ENCODE data around the gene HIP1. TPM values are rescaled to one million over a fixed set of nuclear protein-coding genes. Genes with fewer than 3 reads are reported as not detected.

Gene HIP1
- total and polyA plus RNA-seq, 4 donors = 10.2 to 51.2 (median 28.6) TPM

GRCh38 chr7:75654855-75655254, 83.9 kb downstream of the HIP1 start:
- Histone ChIP-seq H3K27me3 (ENCODE audit: control insufficient read depth in 3 of 3, insufficient read depth in 3 of 3, low read length in 2 of 3) (no peaks in the 10 kb centered on the region), H3K27ac (ENCODE audit: low read depth in 1 of 2, low read length in 1 of 2) (no peak overlapping the region), H3K36me3 (ENCODE audit: control insufficient read depth in 4 of 4, insufficient read depth in 4 of 4, low read length in 4 of 4) (peaks cover 0 to 2% (median 0%) of the 10 kb centered on the region in 4 donors), H3K4me3 (no peak overlapping the region), H3K9me3 (ENCODE audit: control insufficient read depth in 4 of 4, insufficient read depth in 3 of 4, low read length in 3 of 4) (no peaks in the 10 kb centered on the region), H3K9ac (ENCODE audit: insufficient read depth in 1 of 2, low read length in 2 of 2) (no peak overlapping the region), H3K4me1 (ENCODE audit: control insufficient read depth in 5 of 5, insufficient read depth in 5 of 5, low read length in 5 of 5) (peaks cover 0 to 15% (median 0%) of the 10 kb centered on the region in 5 donors)
- DNase-seq (no peak), ATAC-seq (ENCODE audit: insufficient read depth, low FRiP score) (no peak)
- TF ChIP-seq CTCF (IDR thresholded peaks at IDR 0.05; ENCODE audit: control extremely low read depth, extremely low read depth) = no peak
- 75 to 92% methylated on average over 4 of the region's 4 CpGs for WGBS, 2 donors

- TF ChIP-seq CTCF (IDR thresholded peaks at IDR 0.05; ENCODE audit: control extremely low read depth, extremely low read depth) = no peak
Measured at GRCh38 chr7:75653651-75654050, 85.1 kb downstream of the HIP1 start.

GRCh38 chr7:75652788-75653187, 86.0 kb downstream of the HIP1 start:
- ATAC-seq (ENCODE audit: insufficient read depth, low FRiP score) (no peak), DNase-seq (no peak)
- Histone ChIP-seq H3K9ac (ENCODE audit: insufficient read depth in 1 of 2, low read length in 2 of 2) (no peak overlapping the region), H3K4me3 (no peak overlapping the region), H3K27me3 (ENCODE audit: control insufficient read depth in 3 of 3, insufficient read depth in 3 of 3, low read length in 2 of 3) (no peaks in the 10 kb centered on the region), H3K9me3 (ENCODE audit: control insufficient read depth in 4 of 4, insufficient read depth in 3 of 4, low read length in 3 of 4) (no peaks in the 10 kb centered on the region), H3K36me3 (ENCODE audit: control insufficient read depth in 4 of 4, insufficient read depth in 4 of 4, low read length in 4 of 4) (peaks cover 0 to 2% (median under 1%) of the 10 kb centered on the region in 4 donors), H3K4me1 (ENCODE audit: control insufficient read depth in 5 of 5, insufficient read depth in 5 of 5, low read length in 5 of 5) (peaks cover 0 to 17% (median 0%) of the 10 kb centered on the region in 5 donors), H3K27ac (ENCODE audit: low read depth in 1 of 2, low read length in 1 of 2) (no peak overlapping the region)
- 97 to 98% methylated on average over 1 of the region's 1 CpG for WGBS, 2 donors
- no peak for TF ChIP-seq CTCF (IDR thresholded peaks at IDR 0.05; ENCODE audit: control extremely low read depth, extremely low read depth)

More at GRCh38 chr7:75653651-75654050, 85.1 kb downstream of the HIP1 start:
- H3K36me3 ChIP-seq (ENCODE audit: control insufficient read depth in 4 of 4, insufficient read depth in 4 of 4, low read length in 4 of 4) = peaks cover 0 to 2% (median 0%) of the 10 kb centered on the region in 4 donors
- no peak overlapping the region for H3K9ac ChIP-seq (ENCODE audit: insufficient read depth in 1 of 2, low read length in 2 of 2)
- no peaks in the 10 kb centered on the region for H3K27me3 ChIP-seq (ENCODE audit: control insufficient read depth in 3 of 3, insufficient read depth in 3 of 3, low read length in 2 of 3)
- 91 to 97% methylated on average over 7 of the region's 7 CpGs for WGBS, 2 donors
- H3K4me3 ChIP-seq = no peak overlapping the region
- H3K9me3 ChIP-seq (ENCODE audit: control insufficient read depth in 4 of 4, insufficient read depth in 3 of 4, low read length in 3 of 4) = no peaks in the 10 kb centered on the region
- DNase-seq (no peak), ATAC-seq (ENCODE audit: insufficient read depth, low FRiP score) (no peak)
- peaks cover 0 to 19% (median 0%) of the 10 kb centered on the region in 5 donors for H3K4me1 ChIP-seq (ENCODE audit: control insufficient read depth in 5 of 5, insufficient read depth in 5 of 5, low read length in 5 of 5)
- H3K27ac ChIP-seq (ENCODE audit: low read depth in 1 of 2, low read length in 1 of 2) = peak overlapping the region in 1 of 2 donors; percentile 67

GRCh38 chr7:75650681-75651080, 88.1 kb downstream of the HIP1 start:
- Histone ChIP-seq H3K36me3 (ENCODE audit: control insufficient read depth in 4 of 4, insufficient read depth in 4 of 4, low read length in 4 of 4) (peaks cover 0 to 4% (median 1%) of the 10 kb centered on the region in 4 donors), H3K4me3 (no peak overlapping the region), H3K9me3 (ENCODE audit: control insufficient read depth in 4 of 4, insufficient read depth in 3 of 4, low read length in 3 of 4) (no peaks in the 10 kb centered on the region), H3K4me1 (ENCODE audit: control insufficient read depth in 5 of 5, insufficient read depth in 5 of 5, low read length in 5 of 5) (peaks cover 0 to 17% (median 0%) of the 10 kb centered on the region in 5 donors), H3K27me3 (ENCODE audit: control insufficient read depth in 3 of 3, insufficient read depth in 3 of 3, low read length in 2 of 3) (no peaks in the 10 kb centered on the region), H3K27ac (ENCODE audit: low read depth in 1 of 2, low read length in 1 of 2) (peak overlapping the region in 1 of 2 donors; percentile 68), H3K9ac (ENCODE audit: insufficient read depth in 1 of 2, low read length in 2 of 2) (no peak overlapping the region)
- DNase-seq (peak; percentile 52 to 54 (median 52)), ATAC-seq (ENCODE audit: insufficient read depth, low FRiP score) (no peak)
- no peak for TF ChIP-seq CTCF (IDR thresholded peaks at IDR 0.05; ENCODE audit: control extremely low read depth, extremely low read depth)
- 30% methylated on average over 9 of the region's 9 CpGs for WGBS, 2 donors
